Stimulated activated CD8-positive, alpha-beta memory T cell treated with anti-CD3 and anti-CD28 coated beads, Interleukin-12 subunit alpha, Interleukin-12 subunit beta, amount 100 ng/mL, for 4 hours (primary cell): Measurements from ENCODE around the gene S1PR5.

ENCODE experiments used
- DNase-seq: peaks from one replicate; pipeline ENCODE4 v3.0.0-alpha.2; 2020; ENCODE audit warnings: low read depth

Gene S1PR5

GRCh38 chr19:10467104-10467706 lies 50.0 kb downstream of the S1PR5 start:
- DNase-seq, result no peak

- DNase-seq, result no peak
Observed at GRCh38 chr19:10464456-10464855, 52.8 kb downstream of the S1PR5 start.
